ENCODE measurements around the gene SPTBN4.
"Not testable (repeated sequence)": the region's sequence is repeated elsewhere in the genome, so short reads cannot be mapped to it uniquely, and the experiment has no call there.

Gene SPTBN4

GRCh38 chr19:40475878-40476644 lies 9.3 kb downstream of the SPTBN4 start:
- H3K36me3 ChIP-seq (ENCODE audit: control insufficient read depth, insufficient read depth, low read length); H3K27me3 ChIP-seq (ENCODE audit: control insufficient read depth, insufficient read depth, low read length); H3K9ac ChIP-seq (ENCODE audit: low read length); H3K4me3 ChIP-seq (ENCODE audit: low read length); H3K4me1 ChIP-seq (ENCODE audit: control insufficient read depth, insufficient read depth, low read length); H3K27ac ChIP-seq (ENCODE audit: low read depth, low read length): not testable (repeated sequence)

GRCh38 chr19:40486017-40486416 lies 19.2 kb downstream of the SPTBN4 start:
- no peaks in the 10 kb centered on the region for H3K27me3 ChIP-seq (ENCODE audit: control insufficient read depth, insufficient read depth, low read length)
- no peak overlapping the region for H3K4me3 ChIP-seq (ENCODE audit: low read length)
- no peak overlapping the region for H3K27ac ChIP-seq (ENCODE audit: low read depth, low read length)
- no peak overlapping the region for H3K9ac ChIP-seq (ENCODE audit: low read length)
- H3K36me3 ChIP-seq (ENCODE audit: control insufficient read depth, insufficient read depth, low read length), result no peaks in the 10 kb centered on the region
- H3K4me1 ChIP-seq (ENCODE audit: control insufficient read depth, insufficient read depth, low read length), result no peaks in the 10 kb centered on the region

- H3K36me3 ChIP-seq (ENCODE audit: control insufficient read depth, insufficient read depth, low read length), result no peaks in the 10 kb centered on the region
- H3K4me1 ChIP-seq (ENCODE audit: control insufficient read depth, insufficient read depth, low read length), result no peaks in the 10 kb centered on the region
- no peak overlapping the region for H3K9ac ChIP-seq (ENCODE audit: low read length)
- no peak overlapping the region for H3K4me3 ChIP-seq (ENCODE audit: low read length)
- H3K27me3 ChIP-seq (ENCODE audit: control insufficient read depth, insufficient read depth, low read length), result no peaks in the 10 kb centered on the region
- H3K27ac ChIP-seq (ENCODE audit: low read depth, low read length), result no peak overlapping the region
Observed at GRCh38 chr19:40489882-40490230, 23.1 kb downstream of the SPTBN4 start.

GRCh38 chr19:40492274-40492673 lies 25.5 kb downstream of the SPTBN4 start:
- Histone ChIP-seq H3K27ac (ENCODE audit: low read depth, low read length) (no peak overlapping the region), H3K36me3 (ENCODE audit: control insufficient read depth, insufficient read depth, low read length) (no peaks in the 10 kb centered on the region), H3K9ac (ENCODE audit: low read length) (no peak overlapping the region), H3K27me3 (ENCODE audit: control insufficient read depth, insufficient read depth, low read length) (no peaks in the 10 kb centered on the region), H3K4me1 (ENCODE audit: control insufficient read depth, insufficient read depth, low read length) (no peaks in the 10 kb centered on the region), H3K4me3 (ENCODE audit: low read length) (no peak overlapping the region)

DNA sequence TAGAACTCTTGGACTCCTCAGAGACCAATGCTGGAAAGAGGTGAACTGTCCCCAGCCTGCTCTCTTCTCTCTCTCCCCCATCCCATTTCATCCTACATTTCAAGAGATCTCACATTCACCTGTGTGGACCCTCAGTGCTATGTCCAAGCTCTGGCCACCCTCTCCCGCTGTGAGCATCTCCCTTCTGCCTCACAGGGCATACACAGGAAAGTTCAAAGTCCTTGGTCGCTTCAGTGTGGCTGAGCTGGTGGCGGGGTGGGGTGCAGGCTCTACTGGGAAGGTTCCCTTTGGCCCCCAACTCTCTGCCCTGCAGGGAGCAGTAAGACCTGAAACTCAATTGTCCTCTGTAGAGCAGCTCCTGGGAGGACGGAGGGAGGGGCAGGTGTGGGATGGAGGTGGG lies 27.0 kb downstream of the SPTBN4 start:
- Histone ChIP-seq H3K27me3 (ENCODE audit: control insufficient read depth, insufficient read depth, low read length) (no peaks in the 10 kb centered on the region), H3K36me3 (ENCODE audit: control insufficient read depth, insufficient read depth, low read length) (no peaks in the 10 kb centered on the region), H3K9ac (ENCODE audit: low read length) (no peak overlapping the region), H3K4me1 (ENCODE audit: control insufficient read depth, insufficient read depth, low read length) (no peaks in the 10 kb centered on the region), H3K4me3 (ENCODE audit: low read length) (no peak overlapping the region), H3K27ac (ENCODE audit: low read depth, low read length) (no peak overlapping the region)

GRCh38 chr19:40494191-40494838 lies 27.5 kb downstream of the SPTBN4 start:
- Histone ChIP-seq H3K4me3 (ENCODE audit: low read length) (no peak overlapping the region), H3K4me1 (ENCODE audit: control insufficient read depth, insufficient read depth, low read length) (no peaks in the 10 kb centered on the region), H3K36me3 (ENCODE audit: control insufficient read depth, insufficient read depth, low read length) (no peaks in the 10 kb centered on the region), H3K27me3 (ENCODE audit: control insufficient read depth, insufficient read depth, low read length) (no peaks in the 10 kb centered on the region), H3K27ac (ENCODE audit: low read depth, low read length) (no peak overlapping the region), H3K9ac (ENCODE audit: low read length) (no peak overlapping the region)

DNA sequence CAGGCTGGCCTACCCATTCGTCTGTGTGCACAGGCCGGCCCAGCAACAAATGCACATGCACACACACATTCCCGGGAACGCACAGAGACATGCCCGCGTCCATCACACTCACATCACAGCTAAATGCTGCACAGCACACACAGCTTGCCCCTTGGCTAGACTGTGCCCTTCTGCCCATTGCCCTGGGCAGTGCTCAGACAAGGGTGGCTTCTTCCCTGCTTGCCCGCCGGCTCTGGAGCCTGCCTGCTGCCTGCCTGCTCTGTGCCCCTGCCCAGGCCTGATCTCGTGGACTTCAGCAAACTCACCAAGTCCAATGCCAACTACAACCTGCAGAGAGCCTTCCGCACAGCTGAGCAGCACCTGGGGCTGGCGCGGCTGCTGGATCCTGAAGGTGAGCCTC lies 30.4 kb downstream of the SPTBN4 start:
- H3K27ac ChIP-seq (ENCODE audit: low read depth, low read length), result no peak overlapping the region
- H3K9ac ChIP-seq (ENCODE audit: low read length), result no peak overlapping the region
- no peaks in the 10 kb centered on the region for H3K27me3 ChIP-seq (ENCODE audit: control insufficient read depth, insufficient read depth, low read length)
- no peaks in the 10 kb centered on the region for H3K4me1 ChIP-seq (ENCODE audit: control insufficient read depth, insufficient read depth, low read length)
- H3K4me3 ChIP-seq (ENCODE audit: low read length), result no peak overlapping the region
- H3K36me3 ChIP-seq (ENCODE audit: control insufficient read depth, insufficient read depth, low read length), result no peaks in the 10 kb centered on the region

DNA sequence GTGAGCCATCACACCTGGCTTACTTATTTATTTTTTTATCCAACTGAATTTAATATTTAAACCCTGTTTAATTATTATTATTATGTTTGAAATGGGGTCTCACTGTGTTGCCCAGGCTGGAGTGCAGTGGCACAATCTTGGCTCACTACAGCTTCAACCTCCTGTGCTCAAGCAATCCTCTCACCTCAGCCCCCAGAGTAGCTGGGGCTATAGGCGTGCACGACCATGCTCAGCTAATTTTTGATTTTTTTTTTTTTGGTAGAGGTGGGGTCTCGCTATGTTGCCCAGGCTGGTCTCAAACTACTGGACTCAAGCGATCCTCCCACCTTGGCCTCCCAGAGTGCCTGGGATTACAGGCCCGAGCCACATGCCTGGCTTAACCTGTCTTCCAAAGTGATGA lies 32.5 kb downstream of the SPTBN4 start:
- H3K9ac ChIP-seq (ENCODE audit: low read length), result no peak overlapping the region
- H3K27ac ChIP-seq (ENCODE audit: low read depth, low read length), result no peak overlapping the region
- no peaks in the 10 kb centered on the region for H3K4me1 ChIP-seq (ENCODE audit: control insufficient read depth, insufficient read depth, low read length)
- H3K4me3 ChIP-seq (ENCODE audit: low read length), result no peak overlapping the region
- H3K36me3 ChIP-seq (ENCODE audit: control insufficient read depth, insufficient read depth, low read length), result no peaks in the 10 kb centered on the region
- H3K27me3 ChIP-seq (ENCODE audit: control insufficient read depth, insufficient read depth, low read length), result no peaks in the 10 kb centered on the region

DNA sequence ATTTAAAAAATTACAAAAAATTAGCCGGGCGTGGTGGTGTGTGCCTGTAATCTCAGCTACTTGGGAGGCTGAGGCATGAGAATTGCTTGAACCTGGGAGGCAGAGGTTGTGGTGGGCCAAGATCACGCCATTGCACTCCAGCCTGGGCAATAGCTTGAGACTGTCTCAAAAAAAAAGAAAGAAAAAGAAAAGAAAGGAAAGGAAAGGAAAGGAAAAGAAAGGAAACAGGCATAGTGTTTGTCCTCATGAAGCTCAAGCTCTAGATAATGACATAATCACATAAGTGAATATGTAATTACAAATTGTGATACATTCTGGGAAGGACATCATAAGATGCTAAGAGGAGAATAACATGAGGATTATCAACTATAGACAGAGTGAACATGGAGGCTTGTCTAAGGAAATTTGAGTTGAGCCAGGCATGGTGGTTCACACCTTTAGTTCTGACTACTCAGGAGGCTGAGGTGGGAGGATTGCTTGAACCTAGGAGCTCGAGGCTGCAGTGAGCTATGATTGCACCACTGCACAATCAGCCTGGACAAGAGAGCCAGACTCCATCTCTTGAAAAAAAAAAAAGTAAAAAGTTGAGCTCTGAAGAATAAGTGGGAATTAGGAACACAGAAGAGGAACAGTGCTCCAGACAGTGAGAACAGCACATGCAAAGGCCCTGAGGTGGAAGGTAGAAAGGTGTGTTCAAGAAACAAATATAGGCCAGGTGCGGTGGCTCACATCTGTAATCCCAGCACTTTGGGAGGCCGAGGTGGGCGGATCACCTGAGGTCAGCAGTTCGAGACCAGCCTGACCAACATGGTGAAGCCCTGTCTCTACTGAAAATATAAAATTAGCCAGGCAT lies 34.1 kb downstream of the SPTBN4 start:
- not testable (repeated sequence) for H3K36me3 ChIP-seq (ENCODE audit: control insufficient read depth, insufficient read depth, low read length); H3K4me1 ChIP-seq (ENCODE audit: control insufficient read depth, insufficient read depth, low read length); H3K27me3 ChIP-seq (ENCODE audit: control insufficient read depth, insufficient read depth, low read length); H3K4me3 ChIP-seq (ENCODE audit: low read length); H3K27ac ChIP-seq (ENCODE audit: low read depth, low read length); H3K9ac ChIP-seq (ENCODE audit: low read length)

DNA sequence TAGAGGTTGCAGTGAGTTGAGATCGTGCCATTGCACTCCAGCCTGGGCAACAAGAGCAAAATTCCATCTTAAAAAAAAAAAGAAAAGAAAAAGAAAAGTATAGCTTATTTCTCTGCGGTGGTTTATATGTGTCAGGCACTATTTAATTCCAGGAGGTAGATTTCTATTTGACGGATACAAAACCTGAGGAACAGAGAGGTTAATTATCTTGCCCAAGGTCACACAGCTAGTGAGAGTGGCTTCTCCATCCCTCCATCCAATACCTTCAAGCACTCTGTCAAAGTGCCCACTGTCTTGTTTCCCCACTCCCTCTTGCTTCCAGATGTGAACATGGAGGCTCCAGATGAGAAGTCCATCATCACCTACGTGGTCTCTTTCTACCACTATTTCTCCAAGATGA lies 34.8 kb downstream of the SPTBN4 start:
- no peak overlapping the region for H3K27ac ChIP-seq (ENCODE audit: low read depth, low read length)
- H3K36me3 ChIP-seq (ENCODE audit: control insufficient read depth, insufficient read depth, low read length), result no peaks in the 10 kb centered on the region
- H3K4me1 ChIP-seq (ENCODE audit: control insufficient read depth, insufficient read depth, low read length), result no peaks in the 10 kb centered on the region
- no peaks in the 10 kb centered on the region for H3K27me3 ChIP-seq (ENCODE audit: control insufficient read depth, insufficient read depth, low read length)
- no peak overlapping the region for H3K9ac ChIP-seq (ENCODE audit: low read length)
- H3K4me3 ChIP-seq (ENCODE audit: low read length), result no peak overlapping the region

DNA sequence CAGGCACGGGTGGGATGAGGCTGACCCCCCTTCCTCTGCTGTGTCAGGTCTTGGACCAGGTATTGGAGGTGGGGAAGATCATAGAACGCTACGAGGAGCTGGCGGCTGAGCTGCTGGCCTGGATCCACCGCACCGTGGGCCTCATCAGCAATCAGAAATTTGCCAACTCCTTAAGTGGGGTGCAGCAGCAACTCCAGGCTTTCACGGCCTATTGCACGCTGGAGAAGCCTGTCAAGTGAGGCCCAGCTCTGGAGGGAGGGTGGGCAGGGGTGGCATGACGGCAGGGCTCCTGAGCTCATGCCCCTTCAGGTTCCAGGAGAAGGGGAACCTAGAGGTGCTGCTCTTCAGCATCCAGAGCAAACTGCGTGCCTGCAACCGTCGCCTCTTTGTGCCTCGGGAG lies 35.3 kb downstream of the SPTBN4 start:
- Histone ChIP-seq H3K36me3 (ENCODE audit: control insufficient read depth, insufficient read depth, low read length) (no peaks in the 10 kb centered on the region), H3K4me3 (ENCODE audit: low read length) (no peak overlapping the region), H3K9ac (ENCODE audit: low read length) (no peak overlapping the region), H3K27ac (ENCODE audit: low read depth, low read length) (no peak overlapping the region), H3K27me3 (ENCODE audit: control insufficient read depth, insufficient read depth, low read length) (no peaks in the 10 kb centered on the region), H3K4me1 (ENCODE audit: control insufficient read depth, insufficient read depth, low read length) (no peaks in the 10 kb centered on the region)

DNA sequence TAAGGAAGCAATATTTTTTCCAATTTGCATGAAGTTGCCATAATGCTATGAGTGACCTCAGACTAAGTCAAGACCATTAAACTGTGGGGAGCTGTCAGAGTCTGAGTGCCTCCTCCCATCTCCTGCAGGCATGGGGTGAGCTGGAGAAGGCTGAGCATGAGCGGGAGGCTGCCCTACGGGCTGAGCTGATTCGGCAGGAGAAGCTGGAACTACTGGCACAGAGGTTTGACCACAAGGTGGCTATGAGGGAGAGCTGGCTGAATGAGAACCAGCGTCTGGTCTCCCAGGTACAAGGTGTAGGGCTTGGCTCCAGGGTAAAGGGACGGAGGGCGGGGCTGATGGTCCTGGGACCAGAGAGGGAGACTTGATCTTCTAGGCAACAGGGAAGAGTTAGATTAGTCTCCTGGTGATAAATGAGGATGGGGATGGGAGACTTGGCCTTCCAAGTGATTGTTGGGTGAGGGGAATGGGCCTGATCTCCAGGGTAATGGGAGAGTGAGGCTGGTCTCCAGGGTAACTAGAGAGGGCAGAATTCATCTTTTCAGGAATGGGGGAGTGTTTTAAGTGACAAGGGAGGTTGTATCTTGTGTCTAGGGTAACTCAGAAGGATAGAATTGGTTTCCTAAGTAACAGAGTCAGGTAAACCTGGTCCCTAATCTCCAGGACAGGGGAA lies 36.0 kb downstream of the SPTBN4 start:
- no peaks in the 10 kb centered on the region for H3K36me3 ChIP-seq (ENCODE audit: control insufficient read depth, insufficient read depth, low read length)
- no peak overlapping the region for H3K4me3 ChIP-seq (ENCODE audit: low read length)
- no peak overlapping the region for H3K27ac ChIP-seq (ENCODE audit: low read depth, low read length)
- H3K27me3 ChIP-seq (ENCODE audit: control insufficient read depth, insufficient read depth, low read length), result no peaks in the 10 kb centered on the region
- H3K4me1 ChIP-seq (ENCODE audit: control insufficient read depth, insufficient read depth, low read length), result no peaks in the 10 kb centered on the region
- no peak overlapping the region for H3K9ac ChIP-seq (ENCODE audit: low read length)
